ENCODE results near the gene CLUH. TPM values are rescaled to one million over a fixed set of nuclear protein-coding genes. Genes with fewer than 3 reads are reported as not detected.

CLUH gene
- total and polyA plus RNA-seq, 2 donors (not counting 1 experiment from before 2014, with no cell fraction given): 53.1 to 64.6 TPM

DNA sequence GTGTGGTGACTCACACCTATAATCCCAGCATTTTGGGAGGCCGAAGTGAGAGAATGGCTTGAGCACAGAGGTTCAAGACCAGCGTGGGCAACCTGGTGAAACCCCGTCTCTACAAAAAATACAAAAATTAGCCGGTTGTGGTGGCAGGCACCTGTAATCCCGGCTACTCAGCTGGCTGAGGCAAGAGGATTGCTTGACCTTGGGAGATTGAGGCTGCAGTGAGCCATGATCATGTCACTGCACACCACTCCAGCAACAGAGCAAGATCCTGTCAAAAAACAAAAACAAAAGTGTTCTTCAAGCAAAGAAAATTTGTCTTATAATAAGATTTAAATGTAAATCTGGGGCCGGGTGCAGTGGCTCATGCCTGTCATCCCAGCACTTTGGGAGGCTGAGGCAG lies 66.6 kb downstream of the CLUH start:
- H3K9me3 Mint-ChIP-seq (ENCODE audit: insufficient read depth): no peaks in the 10 kb centered on the region
- peaks cover 90% of the 10 kb centered on the region for H3K79me2 ChIP-seq (ENCODE audit: control insufficient read depth, insufficient read depth, low read length)
- H3K36me3 ChIP-seq (replicated peaks in 1 of 2; ENCODE audit: control extremely low read depth in 1 of 2, control insufficient read depth in 1 of 2, extremely low read depth in 1 of 2, insufficient read depth in 2 of 2, low read length in 1 of 2): peaks cover 11 to 40% of the 10 kb centered on the region in 2 experiments
- DNase-seq (no peak), ATAC-seq (ENCODE audit: low read depth) (no peak)
- intact Hi-C loops (cut with micrococcal nuclease): no loop called here
- no peak overlapping the region for H3K4me3 Mint-ChIP-seq
- CTCF ChIA-PET: no interaction called here
- no peaks in the 10 kb centered on the region for H3K9me3 ChIP-seq (ENCODE audit: control extremely low read depth in 1 of 3, control insufficient read depth in 2 of 3, insufficient read depth in 1 of 3, low read length in 2 of 3)
- no peak overlapping the region for H3K4me2 ChIP-seq (replicated peaks; ENCODE audit: low read depth, low read length, poor library complexity, severe bottlenecking)
- H3K4me3 ChIP-seq (ENCODE audit: control extremely low read depth in 1 of 5, extremely low read depth in 1 of 5, insufficient read depth in 1 of 5, low read depth in 2 of 5, low read length in 4 of 5): no peak overlapping the region
- POLR2A ChIA-PET: no interaction called here
- H4K20me1 ChIP-seq (ENCODE audit: control insufficient read depth, insufficient read depth, low read length, poor library complexity, severe bottlenecking): peaks cover 66% of the 10 kb centered on the region
- no peak overlapping the region for H3K9ac ChIP-seq (ENCODE audit: low read length)
- 94% methylated on average over 5 of the region's 6 CpGs for WGBS (ENCODE audit: insufficient coverage)
- H3K27ac ChIP-seq (ENCODE audit: low read length in 2 of 2): no peak overlapping the region
- no peak overlapping the region for H3K27ac Mint-ChIP-seq
- H3K27me3 Mint-ChIP-seq: no peaks in the 10 kb centered on the region
- TF ChIP-seq CTCF (IDR thresholded peaks at IDR 0.05): no peak
- TF ChIP-seq EZH2 (IDR thresholded peaks at IDR 0.05; ENCODE audit: borderline replicate concordance, insufficient read depth, low read depth, low read length, poor library complexity, severe bottlenecking): no peak
- H3K4me1 Mint-ChIP-seq: peaks cover 5% of the 10 kb centered on the region
- H3K27me3 ChIP-seq (replicated peaks in 1 of 4; ENCODE audit: control extremely low read depth in 1 of 4, control insufficient read depth in 3 of 4, insufficient read depth in 4 of 4, low read length in 3 of 4): no peaks in the 10 kb centered on the region
- no peak overlapping the region for H2AFZ ChIP-seq (ENCODE audit: insufficient read depth, low read depth, low read length, poor library complexity, severe bottlenecking)
- H3K4me1 ChIP-seq (ENCODE audit: control insufficient read depth in 2 of 2, insufficient read depth in 2 of 2, low read length in 2 of 2): no peaks in the 10 kb centered on the region

Small RNA genes within 50 kb of the gene (small RNA-seq; reads per million reads assigned to genes)
- gene MIR1253 (ENCODE audit: insufficient read length, low read depth, low replicate concordance): not detected
- not detected for gene MIR6776 (ENCODE audit: insufficient read length, low read depth, low replicate concordance)
- gene RN7SL608P (ENCODE audit: insufficient read length, low read depth, low replicate concordance): not detected
- not detected for gene hsa-mir-1253 (ENCODE audit: insufficient read length, low read depth, low replicate concordance)

Other genes starting within 250 kb of the CLUH start
- gene METTL16, start 199.9 kb downstream of the CLUH start, total RNA-seq: 52.9 and 56.5 TPM in 2 replicates
- gene METTL16, start 199.9 kb downstream of the CLUH start, polyA plus RNA-seq: 18.3 and 19.2 TPM in 2 replicates
- 170 and 172 TPM in 2 replicates for gene PAFAH1B1, start 118.1 kb downstream of the CLUH start, total RNA-seq
- gene PAFAH1B1, start 118.1 kb downstream of the CLUH start, polyA plus RNA-seq: 41.4 and 68.3 TPM in 2 replicates
- not detected in 2 replicates for gene CCDC92B, start 37.9 kb upstream of the CLUH start, total RNA-seq
- gene CCDC92B, start 37.9 kb upstream of the CLUH start, polyA plus RNA-seq: 0.04 TPM in 1 of 2 replicates, not detected in the other
- 13.4 and 14.9 TPM in 2 replicates for gene RAP1GAP2, start 84.7 kb upstream of the CLUH start, total RNA-seq
- gene RAP1GAP2, start 84.7 kb upstream of the CLUH start, polyA plus RNA-seq: 16.4 and 16.5 TPM in 2 replicates

Measured in B cell (primary cell).